Stimulated activated CD4-positive, alpha-beta T cell treated with anti-CD3 and anti-CD28 coated beads, Interleukin-12 subunit alpha, Interleukin-12 subunit beta, amount 100 ng/mL, for 4 hours (primary cell): Measurements from ENCODE around the gene ZNF48.
"Not testable (repeated sequence)": the region's sequence is repeated elsewhere in the genome, so short reads cannot be mapped to it uniquely, and the experiment has no call there.

Experiments
- DNase-seq: peaks from one replicate; pipeline ENCODE4 v3.0.0-alpha.2; 2020

Gene ZNF48

GRCh38 chr16:30378236-30379157 is 16.7 kb upstream of the ZNF48 start:
- peak; percentile 99 for DNase-seq

- DNase-seq, result no peak
Measured at GRCh38 chr16:30379158-30379783, 15.9 kb upstream of the ZNF48 start.

- no peak for DNase-seq
Measured at GRCh38 chr16:30380072-30380802, 15.0 kb upstream of the ZNF48 start.

GRCh38 chr16:30380803-30381208 is 14.4 kb upstream of the ZNF48 start:
- no peak for DNase-seq

- DNase-seq, result no peak
Measured at GRCh38 chr16:30381291-30382041, 13.8 kb upstream of the ZNF48 start.

GRCh38 chr16:30382111-30382881 is 12.9 kb upstream of the ZNF48 start, which contains the start of gene SEPTIN1:
SEPTIN1 (minus strand) TSS chr16:30382561; CDS start chr16:30382542, 19 bp downstream.
- peak; percentile 66 for DNase-seq

- DNase-seq, result no peak
Measured at GRCh38 chr16:30383521-30383920, 11.7 kb upstream of the ZNF48 start.

GRCh38 chr16:30394592-30395154 is 547 bp upstream of the ZNF48 start:
- no peak for DNase-seq

GRCh38 chr16:30395992-30396585 is 869 bp downstream of the ZNF48 start:
- DNase-seq, result no peak

GRCh38 chr16:30396627-30397026 is 1.4 kb downstream of the ZNF48 start:
- not testable (repeated sequence) for DNase-seq

GRCh38 chr16:30397056-30397455 is 1.8 kb downstream of the ZNF48 start:
- DNase-seq, result no peak

- DNase-seq, result no peak
Measured at GRCh38 chr16:30397776-30398660, 2.8 kb downstream of the ZNF48 start.

GRCh38 chr16:30398661-30399434 is 3.6 kb downstream of the ZNF48 start:
- DNase-seq, result no peak

GRCh38 chr16:30399435-30400186 is 4.4 kb downstream of the ZNF48 start:
- no peak for DNase-seq

- DNase-seq, result no peak
Measured at GRCh38 chr16:30401768-30402425, 6.7 kb downstream of the ZNF48 start.

GRCh38 chr16:30406795-30407101 is 11.5 kb downstream of the ZNF48 start:
- no peak for DNase-seq

GRCh38 chr16:30407102-30407803 is 12.0 kb downstream of the ZNF48 start, which contains the start of gene ZNF771:
ZNF771 (plus strand) TSS chr16:30407606; CDS start chr16:30408054, 448 bp downstream.
- DNase-seq, result peak; percentile 95
